Kidney epithelial cell (primary cell): ENCODE measurements around the gene SV2C. TPM values are rescaled to one million over a fixed set of nuclear protein-coding genes. Genes with fewer than 3 reads are reported as not detected.
"Not testable (repeated sequence)": the region's sequence is repeated elsewhere in the genome, so short reads cannot be mapped to it uniquely, and the experiment has no call there.

Experiments used
- DNase-seq: peaks from one replicate; pipeline ENCODE4 v3.0.0-alpha.2; 2010; ENCODE audit warnings: low read depth
- H3K27me3 ChIP-seq: 2 replicates; pipeline ENCODE4 v1.6.0; 2011; ENCODE audit warnings: low read length; ENCODE audit not compliant: control insufficient read depth, insufficient read depth
- H3K36me3 ChIP-seq: 2 replicates; pipeline ENCODE4 v1.5.1; 2011; ENCODE audit warnings: low read length; ENCODE audit not compliant: control insufficient read depth, insufficient read depth
- H3K4me3 ChIP-seq: 2 replicates; pipeline ENCODE4 v1.5.1; 2011; ENCODE audit warnings: low read depth, mild to moderate bottlenecking, control low read depth, low read length
- CTCF ChIP-seq: IDR thresholded peaks from 2 replicates; pipeline ENCODE4 v1.5.1; 2011; ENCODE audit warnings: mild to moderate bottlenecking, moderate library complexity, low read length, control low read depth, inconsistent platforms; ENCODE audit not compliant: insufficient read depth, poor library complexity, severe bottlenecking
- total RNA-seq: library from RNA; depleted of rRNA; stranded (reverse); fragments of >200 nt; gene quantifications from 2 replicates; pipeline ENCODE4 v1.2.3, GENCODE V29; 2015

The SV2C gene
- total RNA-seq = under 0.01 and 0.04 TPM in 2 replicates

GRCh38 chr5:76082772-76083554, at the start of gene SV2C:
SV2C (plus strand) TSS chr5:76083383; CDS start chr5:76131751, 48,368 bp downstream.
- no peak for TF ChIP-seq CTCF
- Histone ChIP-seq H3K36me3 (no peaks in the 10 kb centered on the region), H3K27me3 (peaks cover 53% of the 10 kb centered on the region), H3K4me3 (peak within 1 kb of the TSS; percentile 4)
- DNase-seq = no peak

GRCh38 chr5:76037736-76038151, 45.4 kb upstream of the SV2C start:
- H3K27me3 ChIP-seq, H3K4me3 ChIP-seq, DNase-seq, H3K36me3 ChIP-seq: not testable (repeated sequence)

- Histone ChIP-seq H3K36me3 (no peaks in the 10 kb centered on the region), H3K4me3 (no peak overlapping the region), H3K27me3 (no peaks in the 10 kb centered on the region)
- no peak for DNase-seq
- TF ChIP-seq CTCF = no peak
Observed at GRCh38 chr5:76038212-76038611, 45.0 kb upstream of the SV2C start.

GRCh38 chr5:76040806-76041205, 42.4 kb upstream of the SV2C start:
- TF ChIP-seq CTCF = no peak
- Histone ChIP-seq H3K36me3 (no peaks in the 10 kb centered on the region), H3K4me3 (no peak overlapping the region), H3K27me3 (no peaks in the 10 kb centered on the region)
- DNase-seq = no peak

- no peak for TF ChIP-seq CTCF
- H3K36me3 ChIP-seq = no peaks in the 10 kb centered on the region
- H3K27me3 ChIP-seq = no peaks in the 10 kb centered on the region
- DNase-seq = no peak
- H3K4me3 ChIP-seq = no peak overlapping the region
Observed at GRCh38 chr5:76041863-76042262, 41.3 kb upstream of the SV2C start.

GRCh38 chr5:76046741-76047140, 36.4 kb upstream of the SV2C start:
- no peak for DNase-seq
- Histone ChIP-seq H3K27me3 (no peaks in the 10 kb centered on the region), H3K36me3 (no peaks in the 10 kb centered on the region), H3K4me3 (no peak overlapping the region)
- no peak for TF ChIP-seq CTCF
